ENCODE results near the gene SH3BGRL3. TPM values are rescaled to one million over a fixed set of nuclear protein-coding genes. Genes with fewer than 3 reads are reported as not detected.

The SH3BGRL3 gene
- total RNA-seq, 1 donor from 2014 or later, result 100 TPM

GRCh38 chr1:26275580-26276431 is 4.1 kb upstream of the SH3BGRL3 start:
- Mint-ChIP-seq H3K27me3 (ENCODE audit: low read depth) (no peaks in the 10 kb centered on the region), H3K4me1 (peaks cover 26% of the 10 kb centered on the region), H3K36me3 (ENCODE audit: low read depth) (peaks cover 18% of the 10 kb centered on the region), H3K9me3 (no peaks in the 10 kb centered on the region), H3K27ac (ENCODE audit: unreplicated experiment) (peak overlapping the region; percentile 30), H3K4me3 (peak overlapping the region; percentile 72)
- TF ChIP-seq CTCF (conservative IDR thresholded peaks at IDR 0.05), result peak; percentile 74
- peak; percentile 86 for DNase-seq (ENCODE audit: low read depth, low spot score)

- Mint-ChIP-seq H3K4me3 (peak overlapping the region; percentile 72), H3K9me3 (no peaks in the 10 kb centered on the region), H3K4me1 (peaks cover 32% of the 10 kb centered on the region), H3K36me3 (ENCODE audit: low read depth) (peaks cover 22% of the 10 kb centered on the region), H3K27me3 (ENCODE audit: low read depth) (peaks cover 3% of the 10 kb centered on the region), H3K27ac (ENCODE audit: unreplicated experiment) (no peak overlapping the region)
- no peak for DNase-seq (ENCODE audit: low read depth, low spot score)
- no peak for TF ChIP-seq CTCF (conservative IDR thresholded peaks at IDR 0.05)
These were observed 3.5 kb upstream of the SH3BGRL3 start for GRCh38 chr1:26276432-26276838.

DNA sequence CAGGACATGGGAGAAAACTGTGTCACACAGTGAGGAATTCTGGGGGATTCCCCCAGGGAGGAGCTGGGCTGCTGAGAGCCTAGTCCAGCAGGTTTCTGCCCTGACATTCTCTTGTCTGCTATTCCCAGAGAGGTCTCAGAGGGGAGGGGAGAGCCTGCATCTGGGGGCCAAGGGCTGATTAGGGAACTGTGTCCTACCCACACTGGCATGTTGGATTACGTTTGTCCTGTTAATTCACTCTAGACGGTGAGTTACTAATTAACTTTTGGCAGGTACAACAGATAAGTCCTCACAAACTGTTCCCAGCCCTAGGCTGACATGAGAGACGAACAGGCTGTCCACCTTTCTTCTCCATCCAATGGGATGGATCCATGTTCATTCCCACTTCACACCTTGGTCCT is 2.6 kb upstream of the SH3BGRL3 start:
- TF ChIP-seq CTCF (conservative IDR thresholded peaks at IDR 0.05), result no peak
- H3K9me3 Mint-ChIP-seq, result no peaks in the 10 kb centered on the region
- peaks cover 38% of the 10 kb centered on the region for H3K4me1 Mint-ChIP-seq
- DNase-seq (ENCODE audit: low read depth, low spot score), result no peak
- H3K27ac Mint-ChIP-seq (ENCODE audit: unreplicated experiment), result no peak overlapping the region
- peaks cover 5% of the 10 kb centered on the region for H3K27me3 Mint-ChIP-seq (ENCODE audit: low read depth)
- peaks cover 19% of the 10 kb centered on the region for H3K36me3 Mint-ChIP-seq (ENCODE audit: low read depth)
- H3K4me3 Mint-ChIP-seq, result peak overlapping the region; percentile 5

- Mint-ChIP-seq H3K27me3 (ENCODE audit: low read depth) (peaks cover 5% of the 10 kb centered on the region), H3K9me3 (no peaks in the 10 kb centered on the region), H3K36me3 (ENCODE audit: low read depth) (peaks cover 17% of the 10 kb centered on the region), H3K4me3 (no peak overlapping the region), H3K27ac (ENCODE audit: unreplicated experiment) (no peak overlapping the region), H3K4me1 (peaks cover 38% of the 10 kb centered on the region)
- no peak for TF ChIP-seq CTCF (conservative IDR thresholded peaks at IDR 0.05)
- DNase-seq (ENCODE audit: low read depth, low spot score), result no peak
These were observed 2.2 kb upstream of the SH3BGRL3 start for GRCh38 chr1:26277719-26278118.

DNA sequence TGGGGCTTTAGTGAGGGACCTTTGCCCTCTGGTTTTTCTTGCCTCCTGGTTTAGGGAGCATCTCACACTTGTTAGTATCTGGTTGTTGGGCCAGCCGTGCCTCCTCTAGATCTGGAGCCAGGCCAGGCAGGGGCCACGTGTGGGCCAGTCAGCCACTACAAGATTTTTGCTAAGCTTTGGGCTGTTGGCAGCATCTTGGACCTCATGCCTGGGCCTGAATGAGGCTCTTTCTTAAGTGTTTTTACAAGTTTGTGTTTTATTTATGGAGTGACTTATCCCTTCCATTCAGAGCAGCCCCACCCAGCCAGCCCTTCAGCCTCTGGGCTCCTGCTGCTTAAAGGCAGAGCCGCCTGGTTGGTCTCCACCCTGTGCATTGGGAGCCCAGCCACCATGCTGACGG is 1.6 kb upstream of the SH3BGRL3 start:
- H3K4me3 Mint-ChIP-seq, result peak overlapping the region; percentile 92
- no peak overlapping the region for H3K27ac Mint-ChIP-seq (ENCODE audit: unreplicated experiment)
- H3K27me3 Mint-ChIP-seq (ENCODE audit: low read depth), result peaks cover 5% of the 10 kb centered on the region
- H3K9me3 Mint-ChIP-seq, result no peaks in the 10 kb centered on the region
- peaks cover 40% of the 10 kb centered on the region for H3K4me1 Mint-ChIP-seq
- TF ChIP-seq CTCF (conservative IDR thresholded peaks at IDR 0.05), result no peak
- DNase-seq (ENCODE audit: low read depth, low spot score), result no peak
- peaks cover 15% of the 10 kb centered on the region for H3K36me3 Mint-ChIP-seq (ENCODE audit: low read depth)

All from neural crest cell (in vitro differentiated cells).